PFSK-1 (cell line): ENCODE data around the gene OR51I1. TPM values are rescaled to one million over a fixed set of nuclear protein-coding genes. Genes with fewer than 3 reads are reported as not detected.

Experiments
- FOXP2 ChIP-seq: optimal IDR thresholded peaks from 2 replicates; pipeline ENCODE3; 2011; ENCODE audit warnings: borderline replicate concordance, control low read depth, inconsistent platforms; ENCODE audit not compliant: insufficient read depth; ENCODE audit errors: extremely low read length, extremely low read depth
- POLR2AphosphoS5 ChIP-seq: IDR thresholded peaks from 2 replicates; pipeline ENCODE4 v1.6.1; 2012; ENCODE audit warnings: low read depth, mild to moderate bottlenecking, control low read depth, low read length, moderate library complexity
- REST ChIP-seq, 2 experiments: IDR thresholded peaks; 2 replicates each; pipeline versions ENCODE4 v1.6.1 to v1.8.0; 2011 to 2012; ENCODE audit warnings: low read depth in 2 of 2, low read length in 2 of 2, control low read depth in 1 of 2, inconsistent platforms in 1 of 2, mild to moderate bottlenecking in 1 of 2, moderate library complexity in 1 of 2; ENCODE audit not compliant: insufficient read depth in 1 of 2
- SIN3A ChIP-seq: IDR thresholded peaks from 2 replicates; pipeline ENCODE4 v1.6.1; 2012; ENCODE audit warnings: mild to moderate bottlenecking, low read length, moderate library complexity, borderline replicate concordance; ENCODE audit not compliant: insufficient read depth
- TAF1 ChIP-seq: IDR thresholded peaks from 2 replicates; pipeline ENCODE4 v1.6.1; 2012; ENCODE audit warnings: low read length, control low read depth, borderline replicate concordance; ENCODE audit not compliant: insufficient read depth
- polyA plus RNA-seq: library from polyadenylated mRNA; unstranded; fragments of >200 nt; gene quantifications from one replicate; pipeline ENCODE4 v1.2.1, GENCODE V29; 2012; ENCODE audit warnings: low read depth, missing spikeins; ENCODE audit not compliant: insufficient read length

The OR51I1 gene, protein sequence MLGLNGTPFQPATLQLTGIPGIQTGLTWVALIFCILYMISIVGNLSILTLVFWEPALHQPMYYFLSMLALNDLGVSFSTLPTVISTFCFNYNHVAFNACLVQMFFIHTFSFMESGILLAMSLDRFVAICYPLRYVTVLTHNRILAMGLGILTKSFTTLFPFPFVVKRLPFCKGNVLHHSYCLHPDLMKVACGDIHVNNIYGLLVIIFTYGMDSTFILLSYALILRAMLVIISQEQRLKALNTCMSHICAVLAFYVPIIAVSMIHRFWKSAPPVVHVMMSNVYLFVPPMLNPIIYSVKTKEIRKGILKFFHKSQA
- not detected for polyA plus RNA-seq

DNA sequence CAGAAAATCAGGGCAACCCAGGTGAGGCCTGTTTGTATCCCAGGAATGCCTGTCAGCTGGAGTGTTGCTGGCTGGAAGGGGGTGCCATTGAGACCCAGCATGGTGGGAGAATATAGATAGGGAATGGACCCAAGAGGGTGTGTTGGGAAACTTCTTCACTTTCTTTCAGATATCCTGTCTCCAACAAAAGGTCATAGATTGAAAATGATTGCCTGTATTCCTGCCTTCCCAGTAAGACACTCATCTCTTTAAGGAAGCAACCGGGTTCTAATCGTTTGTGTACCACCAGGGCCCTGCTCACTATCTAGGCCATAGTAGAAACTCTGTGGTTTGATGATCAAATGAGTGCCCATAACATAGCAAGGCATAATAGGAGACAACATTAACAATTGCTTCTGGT, at the start of gene OR51I1:
OR51I1 (minus strand) TSS at position 101 of the 400 bp plus-strand sequence; CDS start at position 101, 0 bp downstream.
- TF ChIP-seq SIN3A, result no peak
- no peak for TF ChIP-seq FOXP2
- TF ChIP-seq POLR2AphosphoS5, result no peak
- TF ChIP-seq REST (IDR thresholded peaks at IDR 0.05; ENCODE audit: insufficient read depth in 1 of 2, low read depth in 2 of 2, low read length in 2 of 2), result no peak
- no peak for TF ChIP-seq TAF1

DNA sequence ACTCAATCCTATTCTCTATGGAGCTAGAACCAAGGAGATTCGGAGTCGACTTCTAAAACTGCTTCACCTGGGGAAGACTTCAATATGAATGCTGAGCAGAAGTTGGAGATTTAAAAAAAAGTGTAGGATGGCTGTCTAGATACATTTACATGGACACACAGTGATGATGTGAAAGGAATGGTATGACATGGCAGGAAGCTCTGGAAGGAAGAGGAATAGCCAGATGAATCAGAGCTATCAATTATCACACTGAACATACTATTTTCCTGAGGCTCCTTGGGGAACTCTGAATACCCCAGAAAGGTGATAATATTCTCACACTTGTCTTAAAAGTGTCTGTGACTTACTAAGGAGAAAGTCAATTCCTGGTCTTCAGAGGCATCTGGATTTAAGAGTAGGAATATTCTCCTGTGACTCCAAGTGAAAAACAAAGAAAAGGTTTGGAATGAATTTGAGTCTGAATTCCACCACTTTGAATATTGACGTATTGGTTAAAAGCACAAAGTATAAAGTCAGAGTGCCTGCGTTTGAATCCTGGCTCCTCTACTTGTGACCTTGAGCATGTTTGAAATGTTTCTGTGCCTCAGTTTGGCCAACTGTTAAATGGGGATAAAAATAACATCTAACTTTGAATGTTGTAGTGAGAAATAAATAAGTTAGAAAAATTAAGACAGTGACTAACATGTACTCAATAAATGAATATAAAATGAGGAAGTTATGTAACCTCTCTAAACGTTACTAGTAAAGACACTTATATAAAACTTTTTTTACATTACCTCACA, 48.5 kb upstream of the OR51I1 start:
- TF ChIP-seq TAF1 (no peak), REST (IDR thresholded peaks at IDR 0.05; ENCODE audit: insufficient read depth in 1 of 2, low read depth in 2 of 2, low read length in 2 of 2) (no peak), SIN3A (no peak), FOXP2 (no peak), POLR2AphosphoS5 (no peak)

- no peak for TF ChIP-seq TAF1
- no peak for TF ChIP-seq SIN3A
- no peak for TF ChIP-seq POLR2AphosphoS5
- no peak for TF ChIP-seq FOXP2
- TF ChIP-seq REST (IDR thresholded peaks at IDR 0.05; ENCODE audit: insufficient read depth in 1 of 2, low read depth in 2 of 2, low read length in 2 of 2), result no peak
These were observed 47.6 kb upstream of the OR51I1 start for GRCh38 chr11:5488798-5489399.

DNA sequence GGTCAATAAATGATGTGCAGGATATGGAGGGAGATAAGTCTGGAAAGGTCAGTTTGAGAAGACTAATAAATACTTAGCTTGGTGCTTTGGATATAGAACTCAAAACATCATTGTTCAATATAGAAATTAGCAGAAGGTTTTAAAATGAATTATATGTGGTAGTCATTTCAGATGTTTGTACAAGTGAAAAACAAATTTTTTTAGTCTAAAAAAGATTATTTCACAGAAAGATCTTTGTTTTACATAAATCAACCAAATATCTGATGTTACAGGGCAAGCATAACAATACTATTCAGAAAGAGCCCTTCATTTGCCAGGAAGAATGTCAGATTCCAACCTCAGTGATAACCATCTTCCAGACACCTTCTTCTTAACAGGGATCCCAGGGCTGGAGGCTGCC, 47.1 kb upstream of the OR51I1 start, which contains the start of gene OR52D1:
OR52D1 (plus strand) TSS at position 301 of the 400 bp plus-strand sequence; CDS start at position 323, 22 bp downstream.
- TF ChIP-seq REST (IDR thresholded peaks at IDR 0.05; ENCODE audit: insufficient read depth in 1 of 2, low read depth in 2 of 2, low read length in 2 of 2), result no peak
- no peak for TF ChIP-seq SIN3A
